GM12892 (cell line): Measurements from ENCODE around the gene FTSJ3.

Experiments used
- POLR2A ChIP-seq: IDR thresholded peaks from 2 replicates; pipeline ENCODE4 v1.6.1; 2011; ENCODE audit warnings: low read depth, low read length, control low read depth
- POLR2AphosphoS5 ChIP-seq: IDR thresholded peaks from 2 replicates; pipeline ENCODE4 v1.6.1; 2011; ENCODE audit warnings: low read depth, low read length, control low read depth

DNA sequence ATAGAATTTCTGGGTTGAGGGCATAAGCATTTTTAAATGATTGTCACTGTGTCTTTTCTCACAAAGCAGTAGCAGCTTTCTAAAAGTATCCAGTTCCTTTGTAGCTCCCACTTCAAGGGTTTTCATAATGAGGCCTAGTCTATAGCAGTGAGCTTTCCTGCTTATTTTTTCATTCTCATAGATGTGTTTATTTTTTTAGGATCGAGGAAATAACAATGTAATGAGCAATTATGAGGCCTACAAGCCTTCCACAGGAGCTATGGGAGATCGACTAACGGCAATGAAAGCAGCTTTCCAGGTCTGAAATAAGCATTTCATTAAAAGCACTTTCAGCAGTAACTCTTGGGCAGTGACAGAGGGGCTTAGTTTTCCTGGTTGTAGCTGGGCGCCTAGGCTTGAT is 10.8 kb downstream of the FTSJ3 start:
- TF ChIP-seq POLR2AphosphoS5 (no peak), POLR2A (no peak)
